Gastroesophageal sphincter (tissue), 4 donors: ENCODE data around the gene ABHD3. TPM values are rescaled to one million over a fixed set of nuclear protein-coding genes. Genes with fewer than 3 reads are reported as not detected.
"Not testable (repeated sequence)": the region's sequence is repeated elsewhere in the genome, so short reads cannot be mapped to it uniquely, and the experiment has no call there.

ENCODE experiments used
- ATAC-seq: fragments of 150-250 bp; one replicate; pipeline ENCODE4 v1.9.1; 2016; ENCODE audit warnings: mild to moderate bottlenecking, moderate library complexity
- H3K27ac ChIP-seq, 4 donors: fragments of 200-600 bp; sonication (generic) in 3 of 4; 1 replicate in 3 of 4; 2 replicates in 1 of 4; pipeline ENCODE4 v1.5.1; 2016 to 2019
- H3K27me3 ChIP-seq: fragments of 200-600 bp; sonication (generic); one replicate; pipeline ENCODE4 v1.5.1; 2019
- H3K36me3 ChIP-seq, 2 donors: fragments of 200-600 bp; sonication (generic); one replicate each; pipeline ENCODE4 v1.5.1; 2019; ENCODE audit warnings: control low read depth in 1 of 2
- H3K4me1 ChIP-seq, 3 donors: fragments of 200-600 bp; sonication (generic); 1 replicate in 2 of 3; 2 replicates in 1 of 3; pipeline ENCODE4 v1.5.1; 2016 to 2019; ENCODE audit warnings: control low read depth in 2 of 3
- H3K4me3 ChIP-seq, 2 donors: fragments of 200-600 bp; sonication (generic); one replicate each; pipeline ENCODE4 v1.5.1; 2019; ENCODE audit warnings: mild to moderate bottlenecking in 1 of 2, moderate library complexity in 1 of 2
- H3K9me3 ChIP-seq, 3 donors: fragments of 200-600 bp; sonication (generic); one replicate each; pipeline ENCODE4 v1.5.1; 2017 to 2019; ENCODE audit warnings: control low read depth in 2 of 3
- CTCF ChIP-seq, 4 experiments: fragments of 200-600 bp in 2 of 4; fragments of 450-650 bp in 2 of 4; sonication (generic) in 1 of 4; IDR thresholded peaks; one replicate each; pipeline ENCODE4 v1.5.1; 2017 to 2019; ENCODE audit warnings: antibody characterized with exemption in 4 of 4, mild to moderate bottlenecking in 2 of 4, moderate library complexity in 2 of 4
- EP300 ChIP-seq: sonication (generic); formaldehyde crosslinking; IDR thresholded peaks from one replicate; pipeline ENCODE4 v1.6.1; 2017; ENCODE audit warnings: antibody characterized with exemption, mild to moderate bottlenecking
- POLR2A ChIP-seq, 2 donors: fragments of 450-650 bp; IDR thresholded peaks; one replicate each; pipeline ENCODE4 v1.6.1; 2017; ENCODE audit warnings: antibody characterized with exemption in 2 of 2, mild to moderate bottlenecking in 2 of 2, moderate library complexity in 1 of 2
- POLR2AphosphoS5 ChIP-seq: sonication (generic); formaldehyde crosslinking; IDR thresholded peaks from one replicate; pipeline ENCODE4 v1.6.1; 2017; ENCODE audit warnings: antibody characterized with exemption
- WGBS, 2 donors: methylation state at CpG; one replicate each; pipeline ENCODE4 v1.1.5; 2018; ENCODE audit warnings: low coverage in 1 of 2; 5-methylcytosine and 5-hydroxymethylcytosine counted together
- total RNA-seq, 4 donors: library from RNA; depleted of rRNA; stranded (reverse); fragments of >200 nt; gene quantifications; one replicate each; pipeline ENCODE4 v1.1.0, GENCODE V29; 2016

ABHD3 gene
- total RNA-seq, 4 donors from 2014 or later: 4.9 to 18.6 (median 8.5) TPM

GRCh38 chr18:21727702-21728101 lies 23.1 kb upstream of the ABHD3 start:
- no peak overlapping the region for H3K4me3 ChIP-seq
- H3K36me3 ChIP-seq: no peaks in the 10 kb centered on the region
- H3K9me3 ChIP-seq: no peaks in the 10 kb centered on the region
- WGBS, 2 donors: 70 to 75% methylated on average over 2 of the region's 2 CpGs
- no peaks in the 10 kb centered on the region for H3K4me1 ChIP-seq
- no peak for ATAC-seq
- H3K27me3 ChIP-seq: no peaks in the 10 kb centered on the region
- no peak overlapping the region for H3K27ac ChIP-seq
- TF ChIP-seq CTCF (IDR thresholded peaks at IDR 0.05): no peak
- TF ChIP-seq POLR2A (IDR thresholded peaks at IDR 0.05): no peak
- TF ChIP-seq POLR2AphosphoS5: no peak
- TF ChIP-seq EP300: no peak

GRCh38 chr18:21725201-21725600 lies 20.6 kb upstream of the ABHD3 start:
- Histone ChIP-seq H3K27ac (no peak overlapping the region), H3K4me3 (no peak overlapping the region), H3K9me3 (no peaks in the 10 kb centered on the region), H3K36me3 (no peaks in the 10 kb centered on the region), H3K27me3 (no peaks in the 10 kb centered on the region), H3K4me1 (no peaks in the 10 kb centered on the region)
- TF ChIP-seq CTCF (IDR thresholded peaks at IDR 0.05): no peak
- TF ChIP-seq EP300: no peak
- no peak for TF ChIP-seq POLR2AphosphoS5
- TF ChIP-seq POLR2A (IDR thresholded peaks at IDR 0.05): no peak
- ATAC-seq: no peak
- 66 to 91% methylated on average over 4 of the region's 4 CpGs for WGBS, 2 donors

GRCh38 chr18:21722687-21723086 lies 18.1 kb upstream of the ABHD3 start:
- Histone ChIP-seq H3K36me3 (no peaks in the 10 kb centered on the region), H3K27me3 (no peaks in the 10 kb centered on the region), H3K4me3 (no peak overlapping the region), H3K4me1 (no peaks in the 10 kb centered on the region), H3K9me3 (no peaks in the 10 kb centered on the region), H3K27ac (no peak overlapping the region)
- ATAC-seq: no peak
- TF ChIP-seq POLR2A (IDR thresholded peaks at IDR 0.05) (no peak), EP300 (no peak), POLR2AphosphoS5 (no peak), CTCF (IDR thresholded peaks at IDR 0.05) (no peak)
- WGBS, 2 donors: 78 to 83% methylated on average over 2 of the region's 2 CpGs

- no peaks in the 10 kb centered on the region for H3K4me1 ChIP-seq
- no peaks in the 10 kb centered on the region for H3K9me3 ChIP-seq
- no peaks in the 10 kb centered on the region for H3K36me3 ChIP-seq
- no peak overlapping the region for H3K4me3 ChIP-seq
- no peaks in the 10 kb centered on the region for H3K27me3 ChIP-seq
- WGBS, 2 donors: 100% methylated on average over 1 of the region's 1 CpG
- no peak overlapping the region for H3K27ac ChIP-seq
- no peak for TF ChIP-seq CTCF (IDR thresholded peaks at IDR 0.05)
- TF ChIP-seq POLR2A (IDR thresholded peaks at IDR 0.05): no peak
- no peak for TF ChIP-seq EP300
- TF ChIP-seq POLR2AphosphoS5: no peak
- ATAC-seq: no peak
Measured at GRCh38 chr18:21714474-21714873, 9.9 kb upstream of the ABHD3 start.

- not testable (repeated sequence) for H3K27me3 ChIP-seq, H3K4me3 ChIP-seq, H3K9me3 ChIP-seq, H3K27ac ChIP-seq, ATAC-seq, H3K36me3 ChIP-seq
- H3K4me1 ChIP-seq: peaks cover 0 to 25% (median 3%) of the 10 kb centered on the region in 3 donors
- WGBS, 2 donors: 76 to 87% methylated on average over 3 to 7 of the region's 7 CpGs
Measured at GRCh38 chr18:21707130-21707529, 2.6 kb upstream of the ABHD3 start.
